HT1080 (cell line): ENCODE results near the gene TUBGCP5. TPM values are rescaled to one million over a fixed set of nuclear protein-coding genes. Genes with fewer than 3 reads are reported as not detected.
"Not testable (repeated sequence)": the region's sequence is repeated elsewhere in the genome, so short reads cannot be mapped to it uniquely, and the experiment has no call there.

Experiments
- DNase-seq: peaks from one replicate; pipeline ENCODE4 v3.0.0-alpha.2; 2015; ENCODE audit warnings: low read depth
- total RNA-seq: library from RNA; depleted of rRNA; stranded (reverse); fragments of >200 nt; shearing (Covaris generic); gene quantifications from 2 replicates; pipeline ENCODE4 v1.2.3, GENCODE V29; 2014

The TUBGCP5 gene
- total RNA-seq, 1 experiment from 2014 or later: 18.9 TPM

DNA sequence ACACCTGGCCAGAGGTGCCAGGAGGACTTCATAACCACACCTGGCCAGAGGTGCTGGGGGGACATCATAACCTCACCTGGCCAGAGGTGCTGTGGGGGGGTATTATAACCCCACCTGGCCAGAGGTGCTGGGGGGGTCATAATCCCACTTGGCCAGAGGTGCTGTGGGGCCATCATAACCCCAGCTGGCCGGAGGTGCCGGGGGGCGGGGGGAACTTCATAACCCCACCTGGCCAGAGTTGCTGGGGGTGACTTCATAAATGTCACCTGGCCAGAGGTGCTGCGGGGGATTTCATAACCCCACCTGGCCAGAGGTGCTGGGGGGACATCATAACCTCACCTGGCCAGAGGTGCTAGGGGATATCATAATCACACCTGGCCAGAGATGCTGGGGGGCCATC lies 4.2 kb upstream of the TUBGCP5 start:
- not testable (repeated sequence) for DNase-seq

DNA sequence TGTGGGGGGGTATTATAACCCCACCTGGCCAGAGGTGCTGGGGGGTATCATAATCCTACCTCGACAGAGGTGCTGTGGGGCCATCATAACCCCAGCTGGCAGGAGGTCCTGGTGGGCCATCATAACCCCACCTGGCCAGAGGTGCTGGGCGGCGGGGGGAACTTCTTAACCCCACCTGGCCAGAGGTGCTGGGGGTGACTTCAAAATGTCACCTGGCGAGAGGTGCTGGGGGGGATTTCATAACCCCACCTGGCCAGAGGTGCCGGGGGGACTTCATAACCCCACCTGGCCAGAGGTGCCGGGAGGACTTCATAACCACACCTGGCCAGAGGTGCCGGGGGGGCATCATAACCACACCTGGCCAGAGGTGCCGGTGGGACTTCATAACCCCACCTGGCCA lies 2.4 kb upstream of the TUBGCP5 start:
- not testable (repeated sequence) for DNase-seq

DNA sequence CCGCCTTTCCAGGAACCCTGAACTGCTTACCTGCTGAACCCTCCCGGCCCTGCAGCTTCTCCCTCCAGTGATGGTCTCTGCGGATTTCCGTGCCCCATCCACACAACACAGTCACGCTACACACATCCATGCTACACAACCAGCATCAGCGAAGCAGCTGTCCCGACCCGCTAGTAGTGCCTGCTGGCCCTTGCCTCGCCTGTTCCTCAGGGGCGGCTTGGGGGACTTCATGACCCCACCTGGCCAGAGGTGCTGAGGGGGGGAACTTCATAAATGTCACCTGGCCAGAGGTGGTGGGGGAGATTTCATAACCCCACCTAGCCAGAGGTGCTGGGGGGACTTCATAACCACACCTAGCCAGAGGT lies 530 bp upstream of the TUBGCP5 start:
- DNase-seq: no peak

DNA sequence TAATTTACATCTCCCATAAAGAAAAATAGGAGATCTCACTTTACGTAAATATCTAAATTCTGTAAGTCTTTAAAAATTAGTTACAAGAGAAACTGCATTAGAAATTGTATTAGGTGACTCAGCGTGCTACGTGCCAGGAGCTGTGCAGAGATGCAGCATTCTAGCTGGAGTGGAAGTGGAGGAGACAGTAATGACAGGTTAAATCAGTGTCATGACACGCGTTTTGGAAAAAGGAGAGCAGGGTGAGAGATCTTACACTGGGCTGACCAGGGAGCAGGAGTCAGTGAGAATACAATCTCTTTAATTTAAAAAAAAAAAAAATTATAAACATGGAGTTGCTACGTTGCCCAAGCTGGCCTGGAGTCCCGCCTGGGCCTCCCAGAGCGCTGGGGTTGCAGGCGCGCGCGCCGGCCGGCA lies 635 bp downstream of the TUBGCP5 start:
- peak; percentile 45 for DNase-seq

DNA sequence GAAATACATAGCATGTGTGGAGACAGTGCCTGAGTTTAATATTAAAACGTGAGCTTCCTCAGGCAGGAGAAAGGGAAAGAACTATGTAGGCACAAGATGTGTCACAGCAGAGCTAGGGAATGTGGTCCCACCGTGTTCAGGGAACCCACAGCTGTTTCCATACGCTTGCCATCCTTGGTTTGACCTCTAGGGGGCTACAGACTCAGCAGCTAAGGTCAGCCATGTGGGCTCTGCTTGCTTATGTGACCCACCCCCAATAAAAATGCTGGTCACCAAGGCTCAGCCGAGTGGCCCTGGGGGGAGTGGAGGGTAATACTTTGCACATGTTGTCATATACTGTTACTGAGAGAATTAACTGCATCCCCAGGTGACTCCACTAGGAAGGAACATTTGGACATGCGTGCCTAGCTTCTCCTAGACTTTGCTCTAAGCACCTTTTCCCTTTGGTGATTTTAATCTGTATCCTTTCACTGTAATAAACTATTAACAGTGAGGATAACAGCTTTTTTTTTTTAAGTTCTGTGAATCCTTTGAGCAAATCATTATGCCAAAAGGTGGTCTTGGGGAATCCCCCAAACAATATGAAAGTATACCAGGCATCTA lies 3.3 kb downstream of the TUBGCP5 start:
- DNase-seq: peak; percentile 64

DNA sequence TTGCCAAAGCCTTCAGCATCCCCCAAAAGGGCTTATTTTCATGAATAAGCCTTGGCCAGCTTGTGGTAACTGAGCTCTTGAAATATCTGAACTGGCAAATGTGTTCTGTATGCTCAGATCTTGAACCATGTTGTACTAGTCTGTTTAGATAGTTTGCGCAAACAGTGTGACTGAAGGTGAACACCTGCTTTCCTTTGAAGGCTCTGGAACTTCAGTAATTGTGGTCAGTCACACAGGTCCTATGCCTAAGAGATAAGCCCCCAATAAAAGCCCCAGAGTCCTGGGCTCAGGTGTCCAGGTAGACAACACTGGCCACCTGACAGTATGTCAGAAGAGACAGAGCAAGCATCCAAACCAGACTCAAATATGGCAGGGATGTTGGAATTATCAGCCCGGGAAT lies 5.4 kb downstream of the TUBGCP5 start:
- no peak for DNase-seq

DNA sequence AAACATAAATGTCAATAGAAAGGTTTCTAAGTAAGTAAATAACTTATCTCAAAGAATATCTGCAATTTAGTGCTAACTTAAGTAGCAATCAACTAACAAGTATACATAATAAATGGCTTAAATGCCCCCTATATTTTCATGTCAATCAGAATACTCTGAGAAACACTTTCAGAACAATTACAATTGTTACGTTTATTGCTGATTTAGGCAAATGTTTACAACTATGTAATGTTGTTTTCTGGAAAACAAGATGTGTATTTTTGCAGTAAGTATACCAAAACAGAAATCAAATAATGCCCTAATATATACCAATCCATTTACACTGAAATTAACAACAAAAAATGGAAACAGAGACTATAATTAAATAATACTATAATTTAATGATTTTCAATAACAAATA lies 13.2 kb downstream of the TUBGCP5 start:
- no peak for DNase-seq

DNA sequence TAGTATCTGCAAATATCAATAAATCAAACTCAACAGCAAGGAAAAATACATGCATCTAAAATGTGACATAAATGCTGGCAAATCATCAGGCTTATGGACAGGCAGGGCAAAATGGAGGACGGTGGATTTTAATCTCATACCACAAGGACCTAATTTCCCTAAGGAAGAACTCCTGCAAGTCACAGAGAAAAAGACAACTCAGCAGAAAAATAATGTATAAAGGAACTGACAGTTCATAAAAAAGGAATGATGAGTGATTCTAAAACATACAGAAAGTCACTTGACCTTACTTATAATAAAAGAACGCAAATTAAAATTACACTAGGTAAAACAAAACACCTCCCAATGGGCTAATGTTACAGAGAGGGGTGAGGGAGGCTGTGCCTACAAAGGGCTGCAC lies 17.2 kb downstream of the TUBGCP5 start:
- no peak for DNase-seq

DNA sequence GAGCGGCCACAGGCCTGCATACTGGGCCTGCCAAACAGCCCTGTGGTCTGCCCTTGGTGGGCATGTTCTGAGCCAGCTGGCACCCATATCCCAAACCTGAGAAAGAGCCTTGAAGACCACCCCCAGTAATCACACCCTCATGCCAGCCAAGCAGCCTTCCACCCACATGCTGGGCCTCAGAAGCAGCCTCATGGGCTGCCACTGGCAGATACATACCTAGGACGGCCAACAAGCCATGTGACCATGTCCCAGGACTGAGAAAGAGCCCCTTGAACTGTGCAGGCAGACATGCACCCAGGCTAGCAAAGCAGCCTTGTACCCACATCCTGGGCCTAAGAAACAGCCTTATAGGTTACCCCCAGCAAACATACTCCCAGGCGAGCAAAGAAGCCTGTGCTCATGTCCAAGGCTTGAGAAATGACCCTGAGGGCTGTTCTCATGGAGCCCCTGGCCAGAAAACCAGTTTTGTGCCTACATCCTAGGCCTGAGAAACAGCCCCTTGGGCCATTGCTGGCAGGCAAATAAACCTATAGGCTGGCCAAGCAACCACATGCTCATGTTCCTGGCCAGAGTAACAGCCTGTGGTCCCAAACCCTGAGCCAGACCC lies 24.9 kb downstream of the TUBGCP5 start:
- no peak for DNase-seq

DNA sequence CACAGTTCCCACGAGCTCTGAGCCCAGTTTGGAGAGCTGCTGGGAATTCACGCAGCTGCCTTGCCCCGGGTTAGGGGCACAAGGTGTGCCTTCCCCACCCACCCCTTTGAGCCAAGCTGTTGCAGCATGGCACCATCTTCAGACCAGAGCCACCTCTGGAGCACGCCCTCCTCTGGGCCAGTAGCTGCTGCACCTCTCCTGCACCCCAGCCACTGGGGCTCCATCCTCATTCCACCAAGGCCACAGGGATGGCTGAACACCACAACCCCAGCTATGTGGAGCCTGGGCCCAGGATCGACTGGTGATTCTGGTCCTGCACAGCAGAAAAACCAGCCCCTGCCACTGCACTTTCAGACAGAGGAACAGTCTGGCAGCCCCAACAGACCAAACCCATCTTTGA lies 25.7 kb downstream of the TUBGCP5 start:
- no peak for DNase-seq

DNA sequence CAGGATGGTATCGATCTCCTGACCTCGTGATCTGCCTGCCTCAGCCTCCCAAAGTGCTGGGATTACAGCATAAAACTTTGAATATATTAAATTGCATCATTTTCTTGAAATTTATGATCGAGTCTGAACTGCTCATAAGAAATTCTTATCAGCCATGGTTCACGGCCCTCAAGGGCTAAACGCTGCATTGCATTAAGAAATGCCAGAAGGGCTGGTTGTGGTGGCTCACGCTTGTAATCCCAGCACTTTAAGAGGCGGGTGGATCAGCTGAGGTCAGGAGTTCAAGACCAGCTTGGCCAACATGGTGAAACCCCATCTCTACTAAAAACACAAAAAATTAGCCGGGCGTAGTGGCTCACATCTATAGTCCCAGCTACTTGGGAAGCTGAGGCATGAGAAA lies 26.8 kb downstream of the TUBGCP5 start:
- DNase-seq: not testable (repeated sequence)

DNA sequence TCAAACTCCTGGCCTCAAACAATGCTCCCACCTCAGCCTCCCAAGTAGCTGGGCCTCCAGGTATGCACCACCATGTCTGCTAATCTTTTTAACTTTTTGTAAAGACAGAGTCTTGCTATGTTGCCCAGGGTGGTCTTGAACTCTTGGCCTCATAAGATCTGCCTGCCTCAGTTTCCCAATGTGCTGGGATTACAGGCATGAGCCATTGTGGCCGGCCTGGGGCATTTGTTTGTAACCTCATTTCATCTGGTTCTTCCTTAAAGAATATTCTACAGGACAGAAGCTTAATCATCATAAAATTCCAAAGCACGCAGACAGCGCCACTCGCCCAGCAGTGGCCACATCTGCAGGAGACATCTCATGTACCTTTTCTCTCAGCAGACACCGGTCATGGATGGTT lies 35.6 kb downstream of the TUBGCP5 start:
- no peak for DNase-seq

DNA sequence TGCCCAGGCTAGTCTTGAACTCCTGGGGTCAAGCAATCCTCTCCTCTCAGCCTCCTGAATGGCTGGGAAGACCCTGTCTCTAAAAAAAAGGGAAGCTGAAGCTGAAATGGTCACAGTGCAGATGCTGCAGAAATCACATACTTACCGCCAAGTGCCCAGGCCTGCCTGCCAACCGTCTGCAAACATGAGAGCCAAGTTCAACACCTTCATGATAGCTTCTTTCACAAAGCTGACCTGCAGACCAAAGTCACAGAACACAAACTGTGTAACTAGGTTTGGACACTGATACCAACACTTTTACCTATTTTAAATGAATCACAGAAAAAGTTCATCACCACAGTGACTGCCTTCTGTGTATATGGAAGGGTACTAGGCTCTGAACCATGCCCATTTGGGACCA lies 36.4 kb downstream of the TUBGCP5 start:
- DNase-seq: no peak

DNA sequence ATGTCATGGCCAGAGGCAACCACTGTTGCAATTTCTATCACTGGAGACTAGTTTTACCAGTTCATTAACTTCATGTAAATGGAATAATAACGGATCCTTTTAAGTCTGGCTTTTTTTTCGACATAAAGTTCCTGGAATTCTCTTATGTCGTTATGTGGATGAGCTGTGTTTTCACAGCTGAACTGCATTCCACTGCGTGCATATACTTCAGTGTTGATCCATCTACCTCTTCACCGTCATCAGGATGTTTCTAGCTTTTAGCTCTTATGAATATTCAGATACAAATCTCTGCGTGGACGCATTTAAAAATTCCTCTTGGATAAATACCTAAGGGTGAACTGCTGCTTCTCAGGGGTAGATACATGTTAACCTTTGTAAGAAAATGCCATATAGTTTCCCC lies 43.6 kb downstream of the TUBGCP5 start:
- DNase-seq: no peak

DNA sequence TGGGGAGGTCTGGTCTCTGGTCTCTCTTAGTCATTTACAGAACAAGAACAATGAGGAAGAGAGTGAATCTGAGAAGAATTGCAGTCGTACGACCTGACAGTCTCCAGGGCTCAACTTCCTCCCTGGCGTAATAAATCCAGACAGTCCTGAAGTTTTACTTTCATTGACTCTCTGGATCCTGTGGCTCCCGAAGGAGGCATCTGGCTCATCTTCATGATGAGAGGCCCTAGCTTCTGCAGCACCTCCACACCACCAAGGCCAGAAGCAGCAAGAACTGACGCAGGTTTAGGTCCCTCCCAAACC lies 47.4 kb downstream of the TUBGCP5 start:
- no peak for DNase-seq

DNA sequence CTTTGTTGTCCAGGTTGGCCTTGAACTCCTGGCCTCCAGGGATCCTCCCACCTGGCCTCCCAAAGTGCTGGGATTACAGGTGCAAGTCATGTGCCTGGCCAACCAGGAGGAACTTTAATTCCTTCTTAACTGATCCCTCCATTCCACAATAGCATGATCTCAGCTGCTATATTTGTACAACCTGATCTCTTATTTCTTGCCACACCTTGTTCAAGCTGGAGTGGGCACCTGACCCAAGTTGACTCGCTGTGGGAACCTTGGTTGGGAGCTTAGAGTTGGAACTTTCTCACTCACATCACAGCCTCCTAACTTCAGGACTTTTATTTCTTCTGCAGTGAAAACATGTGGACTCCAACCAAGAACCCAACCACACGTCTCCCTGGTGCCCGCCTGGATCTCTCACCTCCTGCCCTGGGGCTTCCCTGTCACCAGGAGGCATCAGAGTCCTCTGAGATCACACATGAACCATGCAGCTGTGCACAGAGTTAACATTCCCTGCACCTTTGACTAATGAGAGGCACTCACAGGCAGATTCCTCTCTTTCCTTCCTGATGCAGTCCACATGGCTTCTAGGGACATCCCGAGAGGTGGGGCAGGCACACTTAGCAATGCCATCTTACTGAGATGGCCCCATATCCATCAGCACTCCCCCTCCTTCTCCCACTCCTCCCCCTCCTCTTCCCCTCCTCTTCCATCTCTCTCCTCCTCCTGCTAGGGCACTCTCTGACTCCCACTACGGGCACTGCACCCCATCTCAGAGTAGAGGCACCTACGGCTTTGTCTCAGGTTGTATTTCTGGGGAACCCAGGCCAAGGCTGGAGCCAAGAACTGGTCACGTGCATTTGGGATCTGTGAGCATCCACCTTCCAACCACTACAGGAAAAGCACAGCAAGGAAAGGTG lies 49.5 kb downstream of the TUBGCP5 start:
- no peak for DNase-seq

DNA sequence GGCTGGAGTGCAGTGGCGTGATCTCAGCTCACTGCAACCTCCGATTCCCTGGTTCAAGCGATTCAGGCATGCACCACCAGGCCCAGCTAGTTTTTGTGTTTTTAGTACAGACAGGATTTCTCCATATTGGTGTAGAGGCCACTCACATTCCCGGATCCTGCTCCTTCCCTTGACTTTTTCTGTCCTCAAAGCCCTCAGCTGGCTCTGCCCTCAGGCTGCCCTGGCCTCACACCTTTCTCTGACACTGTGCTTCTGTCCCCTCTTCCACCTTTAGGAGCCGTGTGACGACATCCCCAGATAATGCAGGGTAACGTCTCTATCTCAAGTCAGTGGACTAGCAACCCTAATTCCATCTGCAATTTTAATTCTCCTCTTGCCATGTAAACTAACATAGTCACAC lies 50.6 kb downstream of the TUBGCP5 start:
- DNase-seq: no peak

DNA sequence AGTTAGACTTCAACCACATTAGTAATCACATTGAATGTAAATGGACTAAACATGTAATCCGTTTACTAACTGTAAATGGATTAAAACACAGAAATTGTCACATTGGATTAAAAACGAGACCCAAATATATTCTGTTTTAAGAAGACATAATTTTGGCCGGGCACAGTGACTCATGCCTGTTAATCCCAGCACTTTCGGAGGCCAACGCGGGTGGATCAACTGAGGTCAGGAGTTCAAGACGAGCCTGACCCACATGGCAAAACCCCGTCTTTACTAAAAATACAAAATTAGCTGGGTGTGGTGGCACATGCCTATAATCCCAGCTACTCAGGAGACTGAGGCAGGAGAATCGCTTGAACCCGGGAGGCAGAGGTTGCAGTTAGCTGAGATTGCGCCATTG lies 57.4 kb downstream of the TUBGCP5 start:
- not testable (repeated sequence) for DNase-seq

DNA sequence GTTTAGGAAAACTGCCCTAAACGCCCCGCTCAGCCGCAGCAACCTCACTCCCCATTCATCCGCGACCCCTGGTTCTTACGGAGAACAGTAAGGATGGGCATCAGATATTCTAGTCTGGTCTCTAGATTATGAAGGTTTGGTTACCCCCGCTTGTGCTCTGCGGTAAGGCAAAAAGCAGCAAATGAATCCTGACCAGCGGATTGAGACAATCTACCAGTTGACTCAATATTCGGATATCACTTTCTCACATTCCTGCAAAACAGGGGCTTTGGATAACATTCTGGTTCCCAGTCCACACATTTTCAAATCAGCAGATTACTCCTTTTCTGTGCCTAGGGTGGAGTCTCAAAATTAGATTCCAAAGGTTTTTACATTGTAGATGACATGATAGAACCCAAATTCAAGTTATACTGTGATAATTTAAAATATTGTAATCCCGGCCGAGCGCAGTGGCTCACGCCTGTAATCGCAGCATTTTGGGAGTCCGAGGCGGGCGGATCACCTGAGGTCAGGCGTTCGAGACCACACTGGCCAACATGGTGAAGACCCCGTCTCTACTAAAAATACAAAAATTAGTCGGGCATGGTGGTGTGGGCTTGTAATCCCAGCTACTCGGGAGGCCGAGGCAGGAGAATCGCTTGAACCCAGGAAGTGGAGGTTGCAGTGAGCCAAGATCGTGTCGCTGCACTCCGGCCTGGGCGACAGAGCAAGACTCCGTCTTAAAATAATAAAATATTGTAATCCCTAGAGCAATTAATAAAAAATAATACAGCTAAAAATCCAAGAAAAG lies 58.1 kb downstream of the TUBGCP5 start:
- DNase-seq: no peak

DNA sequence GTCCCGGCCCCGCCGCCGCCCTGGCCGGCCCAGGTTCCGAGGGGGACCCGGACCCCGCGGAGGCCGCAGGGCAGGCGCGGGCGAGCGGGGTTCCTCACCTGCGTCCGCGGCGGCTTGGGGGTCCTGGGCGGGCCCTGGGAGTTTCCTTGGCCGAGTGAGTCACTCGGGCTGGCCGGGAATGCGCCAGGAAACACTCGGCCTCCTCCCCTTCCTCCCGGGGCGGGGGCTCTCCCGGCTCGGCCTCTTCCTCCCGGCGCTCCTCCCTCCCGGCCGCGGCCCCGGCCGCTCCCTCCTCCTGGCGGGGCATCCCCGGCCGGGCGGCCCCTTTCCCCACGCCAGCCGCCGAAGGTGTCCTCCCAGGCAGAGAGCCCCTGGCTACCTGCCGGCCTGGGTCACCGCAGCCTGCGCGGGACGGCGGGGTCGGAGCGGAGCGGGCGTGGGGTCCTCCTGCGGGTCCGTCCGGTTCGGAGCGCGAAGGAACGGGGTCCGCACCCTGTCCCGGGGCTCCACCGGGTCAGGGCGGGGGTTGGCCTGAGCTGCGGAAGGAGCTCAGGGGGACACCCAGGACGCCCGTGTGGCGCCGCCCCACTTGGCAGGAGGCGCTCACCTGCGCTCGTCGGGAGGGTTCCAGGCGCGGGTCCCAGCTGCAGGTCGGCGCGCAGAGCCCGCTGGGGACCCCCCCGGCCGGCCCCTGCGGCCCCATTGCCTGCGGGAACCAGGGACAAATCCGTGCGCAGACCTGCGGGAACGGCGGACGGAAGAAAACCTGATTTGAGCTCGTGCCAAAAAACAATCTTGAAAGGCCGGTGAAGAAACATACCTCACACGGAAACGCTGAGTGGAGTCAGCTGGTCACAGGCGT lies 58.9 kb downstream of the TUBGCP5 start, which contains the start of gene CYFIP1:
Gene CYFIP1 (minus strand): TSS at position 180 of the 862 bp plus-strand sequence. CDS start 33,083 bp downstream, outside the sequence.
- DNase-seq: peak; percentile 86
